Fibroblast of mammary gland (primary cell): ENCODE results near the gene MRPL2.

Experiments
- DNase-seq: peaks from one replicate; pipeline ENCODE4 v3.0.0-alpha.2; 2010; ENCODE audit warnings: low read depth
- H3K4me3 ChIP-seq: 2 replicates; pipeline ENCODE4 v1.5.1; 2011; ENCODE audit warnings: low read depth, mild to moderate bottlenecking, low read length, moderate library complexity; ENCODE audit not compliant: control insufficient read depth
- CTCF ChIP-seq: conservative IDR thresholded peaks from 2 replicates; pipeline ENCODE4 v1.5.1; 2011; ENCODE audit warnings: low read depth, low read length, inconsistent platforms; ENCODE audit not compliant: control insufficient read depth, insufficient read depth

The MRPL2 gene

GRCh38 chr6:43091020-43091419 lies 31.8 kb upstream of the MRPL2 start:
- TF ChIP-seq CTCF: no peak
- no peak overlapping the region for H3K4me3 ChIP-seq
- DNase-seq: no peak

DNA sequence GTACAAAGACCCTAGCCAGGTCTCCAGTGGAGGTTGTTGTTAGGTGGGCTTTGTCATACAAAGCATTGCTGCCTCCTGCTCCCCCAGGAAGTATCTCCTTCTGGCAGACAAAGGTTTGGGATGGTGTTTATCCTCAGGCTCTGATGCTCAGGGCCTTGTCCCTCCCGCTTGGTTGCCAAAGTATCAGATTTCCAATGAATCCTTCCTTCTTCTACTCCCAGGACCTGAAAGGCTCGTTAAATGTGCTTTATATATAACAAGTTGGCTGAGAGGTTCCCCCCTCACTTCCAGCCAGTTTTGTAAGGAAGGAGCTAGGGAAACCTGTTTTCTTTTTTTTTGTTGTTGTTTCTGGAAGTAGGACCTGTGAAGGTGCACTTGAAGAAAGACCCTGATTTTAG lies 31.3 kb upstream of the MRPL2 start:
- no peak for DNase-seq
- no peak overlapping the region for H3K4me3 ChIP-seq
- TF ChIP-seq CTCF: no peak

- DNase-seq: no peak
- H3K4me3 ChIP-seq: no peak overlapping the region
- no peak for TF ChIP-seq CTCF
Measured at GRCh38 chr6:43089874-43090558, 30.8 kb upstream of the MRPL2 start.

DNA sequence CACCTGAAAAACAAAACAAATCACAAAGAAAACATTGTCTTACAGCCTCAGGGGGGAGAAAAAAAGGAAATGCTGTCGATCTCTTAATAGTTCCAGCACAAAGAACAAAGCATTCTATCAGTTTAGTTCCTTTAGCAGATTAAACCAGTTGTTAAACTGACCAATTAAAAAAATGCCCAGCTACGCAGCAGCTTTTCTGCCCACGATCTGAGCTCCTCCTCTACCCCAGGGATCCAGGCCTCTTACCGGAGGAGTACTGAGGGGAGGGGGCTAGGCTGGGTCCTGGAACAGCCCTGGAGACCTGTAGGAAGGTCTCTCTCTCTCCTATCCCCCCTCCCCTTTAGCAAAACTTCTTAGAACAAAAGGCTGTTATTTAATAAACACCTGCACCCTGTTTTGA lies 30.2 kb upstream of the MRPL2 start:
- no peak for DNase-seq
- no peak overlapping the region for H3K4me3 ChIP-seq
- no peak for TF ChIP-seq CTCF

DNA sequence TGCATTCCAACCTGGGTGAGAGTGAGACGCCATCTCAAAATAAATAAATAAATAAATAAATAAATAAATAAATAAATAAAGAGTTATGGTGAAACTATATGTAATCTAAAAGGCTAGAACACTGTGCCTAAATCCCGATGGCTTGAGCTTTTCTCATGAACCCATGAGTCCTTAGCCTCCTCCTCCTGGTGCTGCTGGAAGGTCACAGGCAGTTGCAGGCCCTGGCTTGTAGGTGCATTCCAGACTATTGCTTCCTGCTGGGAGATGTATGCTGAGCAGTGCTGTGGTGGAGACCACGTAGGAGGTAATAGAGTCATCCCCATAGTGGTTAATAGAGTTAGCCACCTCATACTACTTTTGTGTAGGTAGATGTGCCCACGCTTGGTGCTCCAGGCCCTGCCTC lies 29.4 kb upstream of the MRPL2 start:
- DNase-seq: no peak
- no peak for TF ChIP-seq CTCF
- H3K4me3 ChIP-seq: no peak overlapping the region

DNA sequence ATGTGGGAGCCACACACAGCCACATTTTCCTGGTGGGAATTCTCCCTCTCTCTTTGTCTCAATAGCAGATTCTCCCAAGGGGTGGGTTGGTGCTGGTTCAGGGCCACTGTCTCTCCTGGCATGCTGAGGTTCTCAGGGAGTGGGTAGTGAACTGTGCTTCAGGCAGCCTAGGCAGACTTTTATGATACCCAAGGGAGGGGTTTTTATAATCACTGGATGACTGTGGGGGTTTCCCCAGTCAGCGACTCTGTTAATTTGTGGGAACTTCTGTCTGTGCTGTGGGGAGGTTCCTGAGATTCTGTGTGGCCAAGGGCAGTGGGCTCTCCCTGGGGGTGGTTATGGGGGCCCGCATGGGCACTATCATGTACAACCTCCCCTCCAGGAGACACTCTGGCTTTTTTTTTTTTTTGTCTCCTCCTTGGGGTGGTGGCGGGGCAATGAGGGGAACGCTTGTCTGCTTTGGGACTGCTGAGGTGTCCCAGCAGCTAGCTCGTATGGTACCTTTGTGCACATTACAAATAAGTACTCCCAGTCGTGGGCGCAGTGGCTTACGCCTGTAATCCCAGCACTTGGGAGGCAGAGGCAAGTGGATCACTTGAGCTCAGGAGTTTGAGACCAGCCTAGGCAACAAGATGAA lies 26.9 kb upstream of the MRPL2 start:
- no peak overlapping the region for H3K4me3 ChIP-seq
- DNase-seq: peak; percentile 10
- no peak for TF ChIP-seq CTCF
